GM20000 (cell line): ENCODE measurements around the gene DEAF1.

ENCODE experiments used
- DNase-seq: peaks from one replicate; pipeline ENCODE4 v3.0.0; 2012; ENCODE audit warnings: low spot score
- TF ChIP-seq, protein P1 (sequence below): IDR thresholded peaks from 2 replicates; pipeline ENCODE4 v1.5.1; 2012; ENCODE audit warnings: mild to moderate bottlenecking, control low read depth; ENCODE audit errors: extremely low read depth, missing control alignments

Gene DEAF1

DNA sequence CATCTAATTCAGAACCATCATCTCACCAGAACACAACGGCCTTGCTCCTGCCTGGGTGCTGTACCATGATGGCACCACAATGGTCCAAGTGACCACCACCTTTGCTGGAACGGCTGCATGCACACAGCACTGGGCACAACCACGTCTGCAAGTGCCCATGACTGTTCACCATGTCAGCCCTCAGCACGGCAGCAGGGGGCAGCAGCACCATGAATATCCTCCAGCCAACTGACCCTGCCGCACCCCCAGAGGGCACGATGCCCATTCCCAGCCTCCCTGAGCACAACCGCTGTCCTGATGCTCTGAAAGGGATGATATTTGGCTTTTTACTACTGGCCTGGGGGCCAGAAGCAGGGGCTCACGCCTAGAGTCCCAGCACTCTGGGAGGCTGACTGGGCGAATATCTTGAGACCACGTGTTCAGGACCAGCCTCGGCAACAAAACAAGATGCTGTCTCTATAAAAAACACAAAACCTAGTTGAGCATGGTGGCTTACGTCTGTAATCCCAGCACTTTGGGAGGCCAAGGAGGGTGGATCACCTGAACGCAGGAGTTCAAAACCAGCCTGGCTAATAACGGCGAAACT lies 32.2 kb downstream of the DEAF1 start:
- DNase-seq = peak; percentile 84
- TF ChIP-seq, protein P1, sequence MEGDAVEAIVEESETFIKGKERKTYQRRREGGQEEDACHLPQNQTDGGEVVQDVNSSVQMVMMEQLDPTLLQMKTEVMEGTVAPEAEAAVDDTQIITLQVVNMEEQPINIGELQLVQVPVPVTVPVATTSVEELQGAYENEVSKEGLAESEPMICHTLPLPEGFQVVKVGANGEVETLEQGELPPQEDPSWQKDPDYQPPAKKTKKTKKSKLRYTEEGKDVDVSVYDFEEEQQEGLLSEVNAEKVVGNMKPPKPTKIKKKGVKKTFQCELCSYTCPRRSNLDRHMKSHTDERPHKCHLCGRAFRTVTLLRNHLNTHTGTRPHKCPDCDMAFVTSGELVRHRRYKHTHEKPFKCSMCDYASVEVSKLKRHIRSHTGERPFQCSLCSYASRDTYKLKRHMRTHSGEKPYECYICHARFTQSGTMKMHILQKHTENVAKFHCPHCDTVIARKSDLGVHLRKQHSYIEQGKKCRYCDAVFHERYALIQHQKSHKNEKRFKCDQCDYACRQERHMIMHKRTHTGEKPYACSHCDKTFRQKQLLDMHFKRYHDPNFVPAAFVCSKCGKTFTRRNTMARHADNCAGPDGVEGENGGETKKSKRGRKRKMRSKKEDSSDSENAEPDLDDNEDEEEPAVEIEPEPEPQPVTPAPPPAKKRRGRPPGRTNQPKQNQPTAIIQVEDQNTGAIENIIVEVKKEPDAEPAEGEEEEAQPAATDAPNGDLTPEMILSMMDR = peak; percentile 53

DNA sequence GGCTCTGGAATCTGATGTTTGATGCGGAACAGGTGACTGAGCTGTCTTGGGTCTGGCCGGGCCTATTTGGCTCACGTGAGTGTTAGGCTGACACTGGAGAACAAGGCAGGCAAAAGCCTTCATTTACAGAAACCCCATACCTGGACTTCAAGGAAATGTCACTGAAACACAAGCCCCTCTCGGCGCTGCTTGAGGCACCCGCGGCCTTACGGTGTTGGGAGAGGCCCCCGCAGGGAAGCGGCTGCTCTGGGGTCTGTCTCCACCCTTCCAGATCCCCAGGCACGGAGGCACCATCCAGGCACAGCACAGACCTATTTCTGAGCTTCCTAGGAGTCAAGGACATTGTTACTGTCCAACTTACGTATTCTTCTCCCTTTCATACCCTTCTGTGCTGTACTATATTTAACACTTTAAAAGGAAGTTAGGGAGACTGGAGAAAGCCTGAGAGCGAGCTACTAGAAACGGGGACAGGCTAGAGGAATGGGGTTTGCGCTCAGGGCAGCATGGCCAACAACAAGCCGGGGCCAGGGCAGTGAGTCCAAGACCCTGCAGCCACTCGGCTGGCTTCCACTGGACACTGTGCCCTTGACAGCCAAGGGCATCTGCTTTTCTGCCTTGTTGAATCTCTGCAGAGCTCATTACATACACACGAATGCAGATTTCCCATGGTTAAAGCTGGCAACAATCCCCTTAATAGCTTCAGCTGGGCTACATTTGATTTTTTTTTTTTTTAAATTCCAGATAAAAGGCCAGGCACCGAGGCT lies 34.2 kb downstream of the DEAF1 start:
- DNase-seq = no peak
- TF ChIP-seq, protein P1 = no peak

DNA sequence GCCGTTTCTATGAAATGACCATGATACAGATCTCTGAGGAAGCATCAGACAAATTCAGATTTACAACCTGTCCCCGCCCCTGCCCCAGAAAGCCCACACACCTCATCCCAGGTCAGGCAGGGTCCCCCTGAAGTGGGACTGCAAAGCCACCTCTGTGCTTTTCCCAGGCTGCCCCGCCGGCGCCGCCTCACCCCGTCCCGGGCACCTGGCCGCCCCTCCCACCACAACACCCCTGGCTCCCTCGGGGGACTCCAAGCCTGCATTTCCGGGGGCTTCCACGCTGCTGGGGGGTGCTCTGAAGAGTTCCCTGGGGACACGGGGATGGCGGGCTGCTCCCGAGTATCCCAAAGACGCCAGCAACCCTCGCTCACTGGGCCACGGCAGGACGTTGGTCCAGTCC lies 34.7 kb downstream of the DEAF1 start:
- TF ChIP-seq, protein P1 = no peak
- no peak for DNase-seq

DNA sequence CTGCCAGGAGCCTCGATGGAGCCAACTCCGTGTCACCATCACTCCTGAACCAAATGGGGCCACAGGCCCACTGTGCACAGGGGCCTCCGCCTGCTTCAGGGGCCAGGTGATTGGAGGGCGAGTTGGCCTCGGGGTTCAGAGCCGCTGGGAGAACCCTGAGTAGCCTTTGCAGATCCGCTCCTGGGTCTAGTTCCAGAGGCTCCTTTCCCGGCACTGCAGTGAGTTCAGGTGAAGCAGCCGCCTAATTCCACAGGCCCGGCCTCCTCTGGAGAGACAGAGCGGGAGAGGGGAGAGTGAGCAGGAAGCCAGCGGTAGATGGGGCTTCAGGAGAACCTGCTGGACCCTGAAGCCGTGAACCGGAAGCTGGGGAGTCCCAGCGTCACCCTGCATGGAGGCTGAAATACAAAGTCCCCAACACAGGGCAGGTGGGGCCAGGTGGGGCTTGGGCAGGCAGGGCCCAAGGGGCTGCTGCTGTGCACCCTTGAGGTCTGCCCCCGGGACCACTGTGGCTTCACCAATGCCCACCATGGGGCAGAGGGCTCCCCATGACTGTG lies 35.4 kb downstream of the DEAF1 start:
- DNase-seq = peak; percentile 50
- TF ChIP-seq, protein P1 = no peak

DNA sequence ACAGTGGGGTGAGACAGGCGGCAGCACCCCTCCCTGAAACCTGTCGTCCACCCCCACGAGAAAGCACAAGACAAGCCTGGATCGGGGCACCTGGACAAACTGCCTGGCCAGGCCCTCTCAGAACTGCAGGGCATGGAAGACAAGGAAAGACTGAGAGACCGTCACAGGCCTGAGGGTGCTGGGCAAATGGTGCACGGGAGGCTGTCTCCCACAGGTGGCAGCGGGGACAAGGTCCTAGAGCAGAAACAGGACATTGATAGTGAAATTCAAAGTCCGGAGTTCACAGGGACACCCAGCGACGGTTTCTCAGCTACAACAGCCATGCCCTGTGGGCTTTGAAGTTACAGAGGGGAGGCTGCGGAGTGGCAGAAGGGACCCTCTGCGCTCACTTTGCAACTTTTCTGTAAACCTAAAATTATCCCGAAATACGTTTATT lies 37.3 kb downstream of the DEAF1 start:
- TF ChIP-seq, protein P1 = no peak
- no peak for DNase-seq

DNA sequence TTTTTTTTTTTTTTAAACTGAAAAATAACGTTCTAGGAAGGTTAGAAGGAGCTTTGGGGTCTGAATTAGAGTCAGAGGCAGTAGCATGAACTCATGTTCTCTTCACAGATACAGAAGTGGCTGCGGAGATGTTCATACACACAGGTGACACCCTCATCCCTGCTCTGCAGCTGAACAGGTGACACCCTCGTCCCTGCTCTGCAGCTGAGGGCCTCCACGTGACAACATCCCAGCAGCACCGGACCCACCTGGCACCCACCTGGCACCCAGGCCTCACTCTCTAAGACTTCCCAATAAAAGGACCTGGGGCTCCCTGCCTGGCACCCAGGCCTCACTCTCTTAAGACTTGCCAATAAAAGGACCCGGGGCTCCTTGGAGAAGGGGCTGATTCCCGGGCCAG lies 38.2 kb downstream of the DEAF1 start:
- DNase-seq = no peak
- TF ChIP-seq, protein P1 = no peak

DNA sequence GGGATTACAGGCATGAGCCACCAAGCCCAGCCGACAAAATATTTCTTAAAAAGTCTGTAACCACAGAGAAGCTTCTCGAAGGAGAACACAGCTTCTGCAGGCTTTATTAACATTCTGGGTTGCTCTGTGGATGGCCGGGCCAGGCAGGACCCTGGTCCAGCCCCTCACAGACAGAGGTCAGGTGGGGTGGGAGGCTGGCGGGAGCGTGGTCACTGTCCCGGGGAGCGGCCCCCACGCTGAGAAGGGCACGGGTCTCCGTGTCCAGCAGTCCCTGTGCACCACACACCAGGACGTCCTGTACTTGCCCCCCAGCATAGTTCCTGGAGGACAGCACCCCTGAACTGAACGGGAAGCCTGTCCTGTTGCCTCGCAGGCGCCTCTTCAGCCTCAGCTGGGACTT lies 38.6 kb downstream of the DEAF1 start:
- DNase-seq = no peak
- TF ChIP-seq, protein P1 = no peak
